MM.1S (cell line): ENCODE measurements around the gene CLCNKB.

ENCODE experiments used
- DNase-seq: peaks from one replicate; pipeline ENCODE4 v3.0.0-alpha.2; 2015
- H2AFZ ChIP-seq: fragments of 300-600 bp; sonication (generic); 2 replicates; pipeline ENCODE4 v1.6.0; 2016; ENCODE audit warnings: antibody characterized with exemption, low read length
- H3F3A ChIP-seq: fragments of 300-600 bp; sonication (generic); 2 replicates; pipeline ENCODE4 v1.6.1; 2016; ENCODE audit warnings: mild to moderate bottlenecking, antibody characterized with exemption, low read length, moderate library complexity, mixed read lengths; ENCODE audit not compliant: insufficient read depth
- H3K27ac ChIP-seq: fragments of 300-600 bp; sonication (generic); 2 replicates; pipeline ENCODE4 v1.5.1; 2016; ENCODE audit warnings: mild to moderate bottlenecking, low read length
- H3K27me3 ChIP-seq: fragments of 300-600 bp; sonication (generic); replicated peaks from 2 replicates; pipeline ENCODE4 v1.6.0; 2016; ENCODE audit warnings: low read length; ENCODE audit not compliant: insufficient read depth
- H3K36me3 ChIP-seq: fragments of 300-600 bp; sonication (generic); replicated peaks from 2 replicates; pipeline ENCODE4 v1.6.1; 2016; ENCODE audit warnings: mild to moderate bottlenecking, low read length, mixed read lengths; ENCODE audit not compliant: insufficient read depth
- H3K4me1 ChIP-seq: fragments of 300-600 bp; sonication (generic); 2 replicates; pipeline ENCODE4 v1.6.1; 2016; ENCODE audit warnings: low read length, mixed read lengths
- H3K4me2 ChIP-seq: fragments of 300-600 bp; sonication (generic); 2 replicates; pipeline ENCODE4 v1.6.0; 2016; ENCODE audit warnings: low read depth, low read length
- H3K4me3 ChIP-seq: fragments of 300-600 bp; sonication (generic); 2 replicates; pipeline ENCODE4 v1.5.1; 2016; ENCODE audit warnings: low read length, mixed read lengths
- H3K79me2 ChIP-seq: fragments of 300-600 bp; sonication (generic); 2 replicates; pipeline ENCODE4 v1.6.1; 2016; ENCODE audit warnings: mixed run types, low read length, mixed read lengths
- H3K9ac ChIP-seq: fragments of 300-600 bp; sonication (generic); 2 replicates; pipeline ENCODE4 v1.6.1; 2016; ENCODE audit warnings: low read length, mixed read lengths
- H3K9me2 ChIP-seq: fragments of 300-600 bp; sonication (generic); replicated peaks from 2 replicates; pipeline ENCODE4 v1.6.1; 2016; ENCODE audit warnings: mild to moderate bottlenecking, low read length, mixed read lengths; ENCODE audit not compliant: insufficient read depth
- H3K9me3 ChIP-seq: fragments of 300-600 bp; sonication (generic); replicated peaks from 2 replicates; pipeline ENCODE4 v1.6.1; 2016; ENCODE audit warnings: mild to moderate bottlenecking, low read length, mixed read lengths; ENCODE audit not compliant: insufficient read depth
- H4K20me1 ChIP-seq: fragments of 300-600 bp; sonication (generic); 2 replicates; pipeline ENCODE4 v1.6.1; 2016; ENCODE audit warnings: mild to moderate bottlenecking, low read length, moderate library complexity, mixed read lengths; ENCODE audit not compliant: insufficient read depth
- CTCF ChIP-seq: fragments of 300-600 bp; sonication (generic); IDR thresholded peaks from 2 replicates; pipeline ENCODE4 v1.5.1; 2016; ENCODE audit warnings: antibody characterized with exemption, low read length, mixed read lengths
- EZH2 ChIP-seq: fragments of 300-600 bp; sonication (generic); optimal IDR thresholded peaks from 2 replicates; pipeline ENCODE3; 2017; ENCODE audit warnings: low read depth, mild to moderate bottlenecking, antibody characterized with exemption, low read length, mixed read lengths
- EZH2phosphoT487 ChIP-seq: fragments of 300-600 bp; sonication (generic); IDR thresholded peaks from 2 replicates; pipeline ENCODE4 v1.6.1; 2018; ENCODE audit warnings: antibody characterized with exemption, low read length

The CLCNKB gene

GRCh38 chr1:16093611-16094010, 50.0 kb downstream of the CLCNKB start:
- H3K27ac ChIP-seq, result no peak overlapping the region
- H2AFZ ChIP-seq, result no peak overlapping the region
- no peaks in the 10 kb centered on the region for H3F3A ChIP-seq
- H3K79me2 ChIP-seq, result no peaks in the 10 kb centered on the region
- no peak for TF ChIP-seq CTCF
- TF ChIP-seq EZH2, result no peak
- no peak for TF ChIP-seq EZH2phosphoT487
- no peaks in the 10 kb centered on the region for H3K36me3 ChIP-seq
- DNase-seq, result no peak
- no peaks in the 10 kb centered on the region for H4K20me1 ChIP-seq
- peaks cover 83% of the 10 kb centered on the region for H3K27me3 ChIP-seq
- H3K4me2 ChIP-seq, result no peak overlapping the region
- H3K4me3 ChIP-seq, result no peak overlapping the region
- no peaks in the 10 kb centered on the region for H3K9me3 ChIP-seq
- H3K9me2 ChIP-seq, result no peaks in the 10 kb centered on the region
- H3K4me1 ChIP-seq, result no peaks in the 10 kb centered on the region
- H3K9ac ChIP-seq, result no peak overlapping the region

GRCh38 chr1:16094453-16095158, 51.0 kb downstream of the CLCNKB start:
- Histone ChIP-seq H3F3A (no peaks in the 10 kb centered on the region), H4K20me1 (no peaks in the 10 kb centered on the region), H3K79me2 (no peaks in the 10 kb centered on the region), H3K36me3 (no peaks in the 10 kb centered on the region), H2AFZ (no peak overlapping the region), H3K27me3 (peaks cover 75% of the 10 kb centered on the region), H3K9ac (no peak overlapping the region), H3K4me1 (no peaks in the 10 kb centered on the region), H3K9me2 (no peaks in the 10 kb centered on the region), H3K4me3 (no peak overlapping the region), H3K9me3 (no peaks in the 10 kb centered on the region), H3K27ac (no peak overlapping the region), H3K4me2 (no peak overlapping the region)
- DNase-seq, result no peak
- TF ChIP-seq CTCF (no peak), EZH2 (no peak), EZH2phosphoT487 (no peak)

GRCh38 chr1:16095447-16095846, 51.9 kb downstream of the CLCNKB start:
- Histone ChIP-seq H3K4me2 (no peak overlapping the region), H3K36me3 (no peaks in the 10 kb centered on the region), H3K9ac (no peak overlapping the region), H3K79me2 (no peaks in the 10 kb centered on the region), H3K4me3 (no peak overlapping the region), H3K27ac (no peak overlapping the region), H3F3A (no peaks in the 10 kb centered on the region), H3K27me3 (peaks cover 70% of the 10 kb centered on the region), H3K4me1 (no peaks in the 10 kb centered on the region), H3K9me3 (no peaks in the 10 kb centered on the region), H4K20me1 (no peaks in the 10 kb centered on the region), H3K9me2 (no peaks in the 10 kb centered on the region), H2AFZ (no peak overlapping the region)
- TF ChIP-seq CTCF, result no peak
- DNase-seq, result no peak
